HepG2 (cell line): ENCODE measurements around the gene GTF2E1. TPM values are rescaled to one million over a fixed set of nuclear protein-coding genes. Genes with fewer than 3 reads are reported as not detected.

ENCODE experiments used
- ATAC-seq: fragments of 200-7000 bp; cut with Tn5 transposase; 3 replicates; pipeline ENCODE4 v1.9.1; 2020; ENCODE audit warnings: mild to moderate bottlenecking, moderate library complexity
- BruUV-seq: library from RNA; stranded (reverse); fragments of 400-500 nt; replicated peaks from 2 replicates; lab custom pipeline; 2021; lab: Mats Ljungman, UMichigan
- CTCF ChIA-PET: fragments of 300-600 bp; formaldehyde crosslinking; extraction: SDS; loops from one replicate; lab custom pipeline; 2021; ENCODE audit warnings: low total read pairs, inconsistent platforms, low intra/inter-chr PET ratio; lab: Yijun Ruan, JAX
- POLR2A ChIA-PET: fragments of 350-600 bp; sonication (Branson Sonifier 250); formaldehyde crosslinking; loops from one replicate; lab custom pipeline; 2020; ENCODE audit warnings: antibody characterized with exemption, inconsistent platforms; lab: Yijun Ruan, JAX
- DNase-seq: peaks from one replicate; pipeline ENCODE4 v3.0.0-alpha.2; 2015; ENCODE audit warnings: low spot score
- FAIRE-seq: peaks from 3 replicates; lab custom pipeline; 2011; peaks lifted over from hg19 to GRCh38; lab: Jason Lieb, UNC
- H2AFZ ChIP-seq: one replicate; pipeline ENCODE4 v1.6.1; 2011; ENCODE audit warnings: low read length, inconsistent platforms
- H3K27ac ChIP-seq: fragments of 300-600 bp; 3 replicates; pipeline ENCODE4 v1.8.0; 2011; ENCODE audit warnings: mixed run types, mild to moderate bottlenecking, mixed read lengths, low read length, inconsistent platforms; ENCODE audit not compliant: insufficient read depth; ENCODE audit errors: extremely low read length
- H3K27me3 ChIP-seq, 2 experiments: fragments of 200-600 bp in 1 of 2; 2 replicates in 1 of 2; 3 replicates in 1 of 2; pipeline versions ENCODE4 v1.6.0 to v1.8.0; 2011; ENCODE audit warnings: low read length in 2 of 2, mild to moderate bottlenecking in 2 of 2, moderate library complexity in 2 of 2, inconsistent platforms in 1 of 2; ENCODE audit not compliant: insufficient read depth in 2 of 2, control insufficient read depth in 1 of 2
- H3K36me3 ChIP-seq, 2 experiments: fragments of 200-600 bp in 1 of 2; replicated peaks in 1 of 2; 2 replicates in 1 of 2; 3 replicates in 1 of 2; pipeline versions ENCODE4 v1.5.1 to v1.8.0; 2011; ENCODE audit warnings: low read length in 2 of 2, inconsistent platforms in 1 of 2; ENCODE audit not compliant: insufficient read depth in 2 of 2, control insufficient read depth in 1 of 2
- H3K4me1 ChIP-seq: 2 replicates; pipeline ENCODE4 v1.5.1; 2012; ENCODE audit warnings: low read length, inconsistent platforms; ENCODE audit not compliant: insufficient read depth
- H3K4me2 ChIP-seq: 2 replicates; pipeline ENCODE4 v1.6.0; 2011; ENCODE audit warnings: low read depth, low read length, inconsistent platforms
- H3K4me3 ChIP-seq, 3 experiments: fragments of 200-600 bp in 1 of 3; sonication (generic), shearing (Covaris generic) in 1 of 3; replicated peaks in 1 of 3; 2 replicates each; pipeline ENCODE4 v1.5.1; 2011 to 2016; ENCODE audit warnings: low read length in 3 of 3, inconsistent platforms in 2 of 3, low read depth in 2 of 3, mild to moderate bottlenecking in 2 of 3, control low read depth in 1 of 3, mixed read lengths in 1 of 3; ENCODE audit not compliant: insufficient read depth in 1 of 3
- H3K79me2 ChIP-seq: one replicate; pipeline ENCODE4 v1.6.1; 2011; ENCODE audit warnings: low read length, inconsistent platforms; ENCODE audit not compliant: insufficient read depth
- H3K9ac ChIP-seq: 2 replicates; pipeline ENCODE4 v1.6.0; 2011; ENCODE audit warnings: mild to moderate bottlenecking, low read depth, low read length, inconsistent platforms; ENCODE audit not compliant: insufficient read depth
- H3K9me3 ChIP-seq: 2 replicates; pipeline ENCODE4 v1.5.1; 2012; ENCODE audit warnings: mild to moderate bottlenecking, low read length
- H4K20me1 ChIP-seq: 2 replicates; pipeline ENCODE4 v1.6.0; 2011; ENCODE audit warnings: inconsistent platforms, mild to moderate bottlenecking, low read length, moderate library complexity; ENCODE audit not compliant: insufficient read depth
- CBX1 ChIP-seq: IDR thresholded peaks from one replicate; pipeline ENCODE4 v1.6.1; 2016; ENCODE audit warnings: antibody characterized with exemption, low read depth
- DZIP1 ChIP-seq: sonication (generic); formaldehyde crosslinking; IDR thresholded peaks from 2 replicates; pipeline ENCODE4 v1.5.0; 2020; ENCODE audit warnings: mild to moderate bottlenecking, missing genetic modification reagents
- MAFF ChIP-seq: IDR thresholded peaks from 2 replicates; pipeline ENCODE4 v1.6.1; 2011; ENCODE audit warnings: low read depth, low read length, improper control_type of control experiment
- MAFK ChIP-seq, 2 experiments: IDR thresholded peaks in 1 of 2; conservative IDR thresholded peaks in 1 of 2; 2 replicates each; pipeline ENCODE4 v1.6.1; 2011; ENCODE audit warnings: improper control_type of control experiment in 2 of 2, low read length in 2 of 2
- SNAPC2 ChIP-seq: sonication (generic); formaldehyde crosslinking; IDR thresholded peaks from 2 replicates; pipeline ENCODE4 v1.8.1; 2022; ENCODE audit warnings: mild to moderate bottlenecking, missing genetic modification reagents
- XBP1 ChIP-seq: sonication (generic); formaldehyde crosslinking; IDR thresholded peaks from 2 replicates; pipeline ENCODE4 v1.5.0; 2020; ENCODE audit warnings: missing genetic modification reagents
- ZEB1 ChIP-seq: IDR thresholded peaks from 2 replicates; pipeline ENCODE4 v1.6.1; 2012; ENCODE audit warnings: mild to moderate bottlenecking, low read depth, inconsistent platforms; ENCODE audit not compliant: insufficient replicate concordance
- ZNF512B ChIP-seq: sonication (generic); formaldehyde crosslinking; IDR thresholded peaks from 2 replicates; pipeline ENCODE4 v1.5.1; 2020; ENCODE audit warnings: missing genetic modification reagents, mild to moderate bottlenecking, borderline replicate concordance
- ZNF589 ChIP-seq: sonication (generic); formaldehyde crosslinking; conservative IDR thresholded peaks from 2 replicates; pipeline ENCODE4 v1.8.0; 2022; ENCODE audit warnings: mild to moderate bottlenecking, moderate library complexity, missing genetic modification reagents
- ZNF615 ChIP-seq: sonication (generic); formaldehyde crosslinking; IDR thresholded peaks from 2 replicates; pipeline ENCODE4 v1.5.0; 2020; ENCODE audit warnings: mild to moderate bottlenecking, missing genetic modification reagents, borderline replicate concordance
- ZNF674 ChIP-seq: sonication (generic); formaldehyde crosslinking; IDR thresholded peaks from 2 replicates; pipeline ENCODE4 v1.5.0; 2020; ENCODE audit warnings: low read depth, mild to moderate bottlenecking, missing genetic modification reagents
- ZNF784 ChIP-seq: sonication (generic); formaldehyde crosslinking; IDR thresholded peaks from 2 replicates; pipeline ENCODE4 v1.5.1; 2020; ENCODE audit warnings: missing genetic modification reagents, mild to moderate bottlenecking, borderline replicate concordance
- ZSCAN31 ChIP-seq: sonication (generic); formaldehyde crosslinking; IDR thresholded peaks from 2 replicates; pipeline ENCODE4 v1.5.0; 2020; ENCODE audit warnings: low read depth, mild to moderate bottlenecking, missing genetic modification reagents
- WGBS: methylation state at CpG from one replicate; pipeline ENCODE4 v1.1.6; 2017; ENCODE audit warnings: low lambda C conversion rate; 5-methylcytosine and 5-hydroxymethylcytosine counted together
- in situ Hi-C: cut with HindIII; loops from 2 replicates; pipeline ENCODE4 v1.10.0; 2017; ENCODE audit warnings: low pct_unique_long_range_greater_than_20kb; ENCODE audit not compliant: extremely low pct_ligation_motif_present
- intact Hi-C: fragments of 100-400 bp; cut with micrococcal nuclease; formaldehyde crosslinking; loops from one replicate; pipeline ENCODE4 v1.10.0; 2022; ENCODE audit not compliant: unreplicated experiment
- polyA plus RNA-seq, 8 experiments: library from polyadenylated mRNA; depleted of rRNA in 3 of 8; stranded (reverse) in 7 of 8; unstranded in 1 of 8; fragments of >200 nt; fragmentation: Illumina TruSeq in 4 of 8; extraction: Trizol in 4 of 8; gene quantifications; 2 replicates each; pipeline versions ENCODE4 v1.2.1 to v1.2.3, GENCODE V29; 2011 to 2016; ENCODE audit warnings: low read depth in 4 of 8, missing spikeins in 1 of 8, mixed read lengths in 1 of 8; ENCODE audit not compliant: insufficient read depth in 1 of 8
- total RNA-seq, 5 experiments: library from RNA; depleted of rRNA; stranded (reverse); fragments of >200 nt; fragmentation: Illumina TruSeq; extraction: Trizol; gene quantifications; 2 replicates each; pipeline ENCODE4 v1.2.3, GENCODE V29; 2016; ENCODE audit warnings: low read depth in 1 of 5

The GTF2E1 gene
- total and polyA plus RNA-seq, 2 of the 13 experiments (the other 11 are each of a cell fraction or from before 2014, with no cell fraction given) = 7.7 to 21.5 TPM

- Histone ChIP-seq H3K4me1 (no peaks in the 10 kb centered on the region), H3K27me3 (no peaks in the 10 kb centered on the region), H3K27ac (no peak overlapping the region), H4K20me1 (no peaks in the 10 kb centered on the region), H2AFZ (no peak overlapping the region), H3K79me2 (peaks cover 3% of the 10 kb centered on the region), H3K36me3 (peaks cover 0 to 22% of the 10 kb centered on the region in 2 experiments; a peak in 2 of 5 replicates), H3K4me2 (no peak overlapping the region), H3K9ac (no peak overlapping the region), H3K9me3 (no peaks in the 10 kb centered on the region), H3K4me3 (no peak overlapping the region)
- no TSS peak for BruUV-seq
- DNase-seq (no peak), ATAC-seq (no peak), FAIRE-seq (no peak)
- ChIA-PET POLR2A (no interaction called here), CTCF (no interaction called here)
- intact Hi-C loops = no loop called here
- 98% methylated on average over 2 of the region's 2 CpGs for WGBS
- TF ChIP-seq MAFK (conservative IDR thresholded peaks at IDR 0.05 in 1 of 2, IDR thresholded peaks at IDR 0.05 in 1 of 2; ENCODE audit: low read length in 2 of 2) = peak; percentile 67 to 75; a peak in 3 of 4 replicates
- no peak for TF ChIP-seq ZNF512B (CRISPR knock-in tag)
- TF ChIP-seq MAFF = peak; percentile 65
- in situ Hi-C loops = no loop called here
Measured at GRCh38 chr3:120752865-120753264, 10.3 kb downstream of the GTF2E1 start.

GRCh38 chr3:120753810-120754209 lies 11.3 kb downstream of the GTF2E1 start:
- no peak overlapping the region for H3K9ac ChIP-seq
- no TSS peak for BruUV-seq
- peaks cover 3% of the 10 kb centered on the region for H3K79me2 ChIP-seq
- H3K4me3 ChIP-seq = no peak overlapping the region
- no peaks in the 10 kb centered on the region for H3K27me3 ChIP-seq
- no peaks in the 10 kb centered on the region for H4K20me1 ChIP-seq
- no peak overlapping the region for H2AFZ ChIP-seq
- no peak for FAIRE-seq
- no peak overlapping the region for H3K4me2 ChIP-seq
- ATAC-seq = no peak
- no peak overlapping the region for H3K27ac ChIP-seq
- H3K9me3 ChIP-seq = no peaks in the 10 kb centered on the region
- intact Hi-C loops (no loop called here), in situ Hi-C loops (no loop called here)
- H3K36me3 ChIP-seq = peaks cover 0 to 22% of the 10 kb centered on the region in 2 experiments; a peak in 2 of 5 replicates
- CTCF ChIA-PET = no interaction called here
- no peaks in the 10 kb centered on the region for H3K4me1 ChIP-seq
- POLR2A ChIA-PET = no interaction called here
- no peak for DNase-seq
- TF ChIP-seq XBP1 (CRISPR knock-in tag) (no peak), ZNF589 (CRISPR knock-in tag) (no peak), ZNF615 (CRISPR knock-in tag) (no peak), ZNF674 (CRISPR knock-in tag) (no peak), CBX1 (no peak), ZSCAN31 (CRISPR knock-in tag) (no peak), SNAPC2 (CRISPR knock-in tag) (no peak), DZIP1 (CRISPR knock-in tag) (no peak), ZNF784 (no peak), ZEB1 (no peak)
